GM19468 (cell line): ENCODE results near the gene STOX2.

ENCODE experiments used
- ATAC-seq: cut with Tn5 transposase; IDR thresholded peaks from one replicate; pipeline ENCODE4 v1.9.1; 2021; ENCODE audit warnings: mild to moderate bottlenecking, moderate library complexity, moderate number of reproducible peaks; ENCODE audit not compliant: unreplicated experiment; ENCODE audit errors: extremely low read depth

Gene STOX2

DNA sequence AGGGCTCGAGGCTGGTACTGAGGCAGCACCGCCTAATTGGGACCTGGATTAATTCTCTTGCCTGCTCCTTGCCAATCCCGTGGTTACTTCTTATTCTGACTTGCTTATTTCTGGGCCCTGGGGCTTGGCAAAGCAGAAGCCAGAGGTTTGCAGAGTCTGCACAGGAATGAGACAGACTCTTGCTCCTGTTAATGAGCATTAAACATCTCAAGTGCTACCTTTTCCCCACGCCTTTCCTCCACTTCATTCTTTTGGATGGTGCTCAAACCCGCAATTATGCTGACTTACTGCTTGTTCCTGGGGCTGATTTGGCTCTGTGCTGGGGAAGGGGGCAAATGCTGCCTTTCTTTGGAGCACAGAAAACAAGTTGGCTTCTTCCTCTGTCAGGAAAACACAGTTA, 16.5 kb upstream of the STOX2 start:
- no peak for ATAC-seq

GRCh38 chr4:183889190-183889589, 15.9 kb upstream of the STOX2 start:
- ATAC-seq, result no peak

- ATAC-seq, result no peak
Observed at GRCh38 chr4:183897193-183897592, 7.9 kb upstream of the STOX2 start.

- ATAC-seq, result no peak
Observed at GRCh38 chr4:183898456-183898855, 6.7 kb upstream of the STOX2 start.

DNA sequence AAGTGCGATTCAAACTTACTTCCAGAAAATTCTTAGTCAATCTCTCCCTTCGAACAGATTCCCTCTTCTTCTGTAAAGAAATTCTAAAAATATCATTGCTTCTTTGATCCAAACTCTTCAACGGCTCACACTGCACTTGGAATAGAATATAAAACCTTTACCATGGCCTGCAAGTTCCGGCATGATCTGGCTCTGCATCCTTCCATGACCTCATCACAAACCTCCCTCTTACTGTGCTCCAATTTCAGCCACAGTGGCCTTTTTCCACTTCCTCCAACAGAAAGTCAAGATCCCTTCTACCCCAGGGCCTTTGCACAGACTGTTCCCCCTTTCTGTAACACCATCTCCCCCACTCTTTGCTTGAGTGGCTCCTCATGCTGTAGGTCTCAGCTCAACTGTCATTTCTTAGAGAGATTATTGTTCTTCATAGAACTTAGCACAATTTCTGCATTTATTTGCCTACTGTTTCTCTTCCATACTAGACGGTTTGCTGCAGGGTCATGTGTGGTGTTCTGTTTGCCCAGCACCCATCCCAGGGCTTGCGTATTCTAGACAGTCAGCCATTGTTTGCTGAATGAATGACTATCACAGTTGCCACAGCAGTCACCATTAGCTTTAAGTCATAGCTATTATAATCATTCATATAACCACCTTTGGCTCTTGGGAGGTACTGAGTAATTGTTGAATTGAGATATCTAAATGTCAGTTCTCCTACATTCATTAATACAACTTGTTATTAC, 1.9 kb upstream of the STOX2 start:
- ATAC-seq, result no peak

DNA sequence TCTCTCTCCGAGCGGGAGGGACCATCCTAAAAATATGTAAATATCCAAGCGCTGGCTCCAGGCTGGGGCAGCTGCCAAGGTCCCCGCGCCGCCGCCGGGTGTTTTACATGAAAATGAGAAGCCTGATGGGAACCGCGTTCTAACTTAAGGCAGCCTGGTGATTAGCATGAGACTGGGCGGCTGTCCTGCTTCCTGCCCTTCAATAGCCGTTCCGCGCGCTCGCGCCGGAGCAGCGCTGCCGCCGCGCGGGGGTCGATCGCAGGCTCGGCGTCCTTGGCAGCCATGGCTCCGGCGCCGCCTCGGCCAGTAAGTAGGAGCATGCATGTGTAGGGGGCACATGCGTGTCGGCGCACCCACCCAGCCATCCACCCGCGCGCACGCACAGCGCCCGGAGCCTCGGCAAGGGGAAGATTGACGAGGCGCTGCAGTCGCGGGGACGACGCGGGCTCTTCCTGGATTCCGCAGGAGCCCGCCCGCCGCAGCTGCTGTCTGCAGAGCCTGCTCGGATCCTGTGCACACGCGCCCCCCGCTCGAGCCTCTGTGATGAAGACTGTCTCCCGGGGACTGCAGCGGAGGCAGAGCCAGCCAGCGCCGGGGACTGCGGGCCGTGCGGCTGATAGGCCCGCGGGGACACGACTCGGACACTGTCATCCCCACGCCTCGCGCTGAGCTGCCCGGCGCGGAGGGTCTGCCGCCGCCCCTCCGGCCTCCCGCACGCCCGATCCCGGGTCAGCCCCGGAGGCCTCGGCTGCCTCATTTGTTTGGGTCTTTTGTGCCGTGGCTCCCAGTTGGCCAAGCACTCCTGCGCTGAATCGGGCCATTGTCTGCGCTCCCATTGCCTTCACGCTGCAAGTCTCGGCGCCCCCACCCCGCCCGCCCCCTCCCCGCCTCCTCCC, 734 bp downstream of the STOX2 start:
- no peak for ATAC-seq

GRCh38 chr4:183906489-183906738, 1.3 kb downstream of the STOX2 start:
- ATAC-seq, result no peak

DNA sequence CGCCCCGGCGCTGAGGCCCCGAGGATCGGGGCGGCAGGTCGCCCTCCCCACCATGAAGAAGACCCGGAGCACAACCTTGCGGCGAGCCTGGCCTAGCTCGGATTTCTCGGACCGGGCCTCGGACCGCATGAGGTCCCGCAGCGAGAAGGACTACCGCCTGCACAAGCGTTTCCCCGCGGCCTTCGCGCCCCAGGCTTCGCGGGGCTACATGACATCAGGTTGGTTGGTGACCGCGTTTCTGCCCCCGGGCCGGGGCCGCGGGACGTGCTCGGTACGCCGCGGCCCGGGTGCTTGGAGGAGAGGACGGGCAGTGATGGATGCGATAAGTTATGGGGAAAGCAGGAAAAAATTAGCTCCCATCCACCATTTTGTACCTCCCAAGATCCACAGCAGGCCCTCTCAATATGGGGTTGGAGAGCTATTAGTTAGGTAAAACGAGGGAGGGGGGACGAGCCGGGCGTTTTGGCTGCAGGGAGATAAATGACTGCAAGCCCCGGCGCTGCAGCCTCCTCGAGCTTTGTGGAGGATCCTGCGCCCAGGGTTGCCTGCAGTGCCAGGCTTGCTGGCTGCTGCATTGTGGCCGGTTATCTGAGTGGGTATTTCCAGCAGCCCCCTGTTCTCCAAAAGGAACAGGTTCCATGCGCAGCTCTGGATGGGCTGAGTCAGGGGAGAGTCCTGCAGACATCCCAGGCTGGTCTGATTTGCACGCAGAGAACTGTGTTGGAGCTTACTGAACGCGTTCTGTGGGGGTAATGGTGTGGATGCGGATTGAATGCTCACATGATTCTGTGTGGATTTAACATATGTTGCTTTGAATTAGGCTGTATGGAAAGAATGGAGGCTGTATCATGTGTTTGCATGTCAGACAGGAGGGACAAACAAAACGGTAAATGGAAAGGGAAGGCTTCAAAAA, 1.9 kb downstream of the STOX2 start:
- ATAC-seq, result no peak

- no peak for ATAC-seq
Observed at GRCh38 chr4:183907871-183908683, 3.0 kb downstream of the STOX2 start.

GRCh38 chr4:183909187-183909586, 4.1 kb downstream of the STOX2 start:
- no peak for ATAC-seq

- no peak for ATAC-seq
Observed at GRCh38 chr4:183909801-183910200, 4.7 kb downstream of the STOX2 start.

- no peak for ATAC-seq
Observed at GRCh38 chr4:183912585-183912984, 7.5 kb downstream of the STOX2 start.

DNA sequence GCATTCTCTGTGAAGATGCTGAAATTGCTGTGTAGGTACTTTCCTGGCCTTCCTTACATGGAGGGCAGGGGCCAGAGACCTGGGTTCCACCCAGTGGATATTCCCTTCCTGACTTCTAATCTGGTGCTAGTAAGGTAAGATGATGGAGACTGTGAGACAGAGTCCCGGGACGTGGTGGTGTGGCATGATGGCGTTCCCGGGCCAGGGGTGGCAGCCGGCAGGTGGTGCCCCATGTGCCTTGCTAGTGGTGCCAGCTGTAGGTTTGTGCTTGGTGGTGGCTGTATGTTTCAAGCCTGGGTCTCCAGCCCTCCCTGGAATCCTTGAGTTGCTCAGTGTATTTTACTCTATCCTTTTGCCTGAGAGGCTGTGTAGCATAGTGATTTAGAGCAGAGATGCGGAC, 10.9 kb downstream of the STOX2 start:
- no peak for ATAC-seq

- no peak for ATAC-seq
Observed at GRCh38 chr4:183918696-183919095, 13.6 kb downstream of the STOX2 start.

- no peak for ATAC-seq
Observed at GRCh38 chr4:183919141-183919540, 14.0 kb downstream of the STOX2 start.

DNA sequence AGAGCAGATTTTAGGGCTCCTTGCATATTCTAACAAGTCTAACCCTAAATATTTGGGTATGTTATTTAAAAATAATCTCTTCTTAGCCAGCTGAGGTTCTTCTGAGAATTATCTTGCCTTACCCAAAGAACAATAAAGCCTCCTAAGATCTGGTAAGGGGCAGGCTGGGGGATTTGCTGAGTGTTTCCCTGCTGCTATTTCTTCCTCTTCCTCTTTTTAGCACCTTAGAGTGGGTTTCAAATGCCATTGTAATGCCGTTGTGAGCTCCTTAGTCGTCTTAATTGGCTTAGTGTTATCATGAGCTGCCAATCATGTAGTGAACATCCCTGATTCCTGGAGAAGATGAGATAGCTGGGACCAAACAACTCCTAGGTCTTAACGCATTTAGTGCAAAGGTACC, 15.4 kb downstream of the STOX2 start:
- no peak for ATAC-seq

- ATAC-seq, result no peak
Observed at GRCh38 chr4:183921335-183921734, 16.2 kb downstream of the STOX2 start.

DNA sequence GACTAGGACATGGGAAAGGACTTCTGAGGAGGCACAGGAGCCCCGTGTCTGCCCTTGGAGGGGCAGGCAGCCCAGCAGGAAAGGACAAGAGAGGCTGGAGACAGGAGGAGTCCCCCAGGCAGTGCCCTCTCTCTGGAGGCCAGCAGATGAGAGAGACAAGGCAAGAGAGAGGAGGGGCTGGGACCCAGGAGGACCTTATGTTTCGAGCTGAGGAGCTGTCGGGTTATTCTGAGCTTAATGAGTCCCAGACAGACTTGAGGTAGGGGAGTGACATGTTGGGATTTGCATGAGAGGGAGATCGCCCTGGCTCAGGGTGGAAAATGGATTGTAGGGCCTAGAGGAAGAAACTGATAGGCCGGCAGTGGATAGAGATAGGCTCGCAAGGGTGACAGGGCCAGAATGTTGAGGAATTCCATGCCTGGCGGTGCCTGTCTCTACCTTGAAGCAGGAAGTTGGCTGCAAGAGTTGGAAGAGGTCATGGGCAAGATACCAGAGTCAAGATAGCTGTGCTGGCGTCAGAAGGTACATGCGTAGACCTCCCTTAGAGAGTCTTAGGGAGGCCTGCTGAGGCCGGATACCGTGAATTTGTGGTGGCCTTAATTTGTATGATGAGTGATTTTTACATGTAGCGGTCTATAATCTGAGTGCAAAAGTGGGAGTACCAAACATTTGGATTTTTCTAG, 19.4 kb downstream of the STOX2 start:
- no peak for ATAC-seq

GRCh38 chr4:183926950-183927349, 21.8 kb downstream of the STOX2 start:
- ATAC-seq, result no peak
